CD4-positive, alpha-beta T cell treated with Interleukin-6 for 4 hours (primary cell): Measurements from ENCODE around the gene SORCS2.

Source experiments
- DNase-seq: peaks from one replicate; pipeline ENCODE4 v3.0.0-alpha.2; 2020; ENCODE audit warnings: mixed read lengths

Gene SORCS2

GRCh38 chr4:7192252-7193029 lies at the start of gene SORCS2:
Gene SORCS2 (plus strand): TSS chr4:7192538.
- DNase-seq: peak; percentile 40

- DNase-seq: no peak
Measured at GRCh38 chr4:7144374-7145290, 47.7 kb upstream of the SORCS2 start.

DNA sequence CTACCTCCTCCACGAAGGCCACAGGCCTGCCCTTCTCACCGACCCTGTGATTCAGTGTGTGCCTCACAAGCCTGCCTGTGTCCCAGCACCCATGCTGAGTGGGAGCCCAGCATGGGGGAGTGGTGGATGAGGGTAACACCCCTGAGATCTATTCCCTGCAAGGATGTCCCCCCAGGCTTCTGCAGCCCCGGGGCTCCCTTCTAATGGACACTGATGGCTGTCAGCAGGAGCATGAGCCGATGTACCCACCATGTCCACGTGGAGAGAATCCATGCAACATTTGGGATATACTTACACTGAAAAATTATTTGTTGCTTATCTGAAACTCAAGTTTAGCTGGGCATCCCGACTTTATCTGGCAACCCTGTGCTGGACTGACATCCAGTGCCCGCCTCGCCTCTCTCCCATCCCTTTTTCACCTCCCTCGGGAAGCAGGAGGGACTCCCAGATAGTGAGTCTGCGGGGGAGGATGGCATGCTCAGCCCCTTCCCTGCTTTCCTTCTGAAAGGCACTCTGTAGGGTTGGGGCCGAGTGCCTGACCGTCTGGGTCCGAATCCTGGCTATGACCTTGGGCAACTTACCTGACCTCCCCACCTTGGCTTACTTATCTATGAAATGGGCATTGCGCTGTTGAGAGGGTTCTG lies 46.9 kb upstream of the SORCS2 start:
- no peak for DNase-seq

- DNase-seq: no peak
Measured at GRCh38 chr4:7146059-7146785, 46.1 kb upstream of the SORCS2 start.

- no peak for DNase-seq
Measured at GRCh38 chr4:7146786-7147115, 45.6 kb upstream of the SORCS2 start.

DNA sequence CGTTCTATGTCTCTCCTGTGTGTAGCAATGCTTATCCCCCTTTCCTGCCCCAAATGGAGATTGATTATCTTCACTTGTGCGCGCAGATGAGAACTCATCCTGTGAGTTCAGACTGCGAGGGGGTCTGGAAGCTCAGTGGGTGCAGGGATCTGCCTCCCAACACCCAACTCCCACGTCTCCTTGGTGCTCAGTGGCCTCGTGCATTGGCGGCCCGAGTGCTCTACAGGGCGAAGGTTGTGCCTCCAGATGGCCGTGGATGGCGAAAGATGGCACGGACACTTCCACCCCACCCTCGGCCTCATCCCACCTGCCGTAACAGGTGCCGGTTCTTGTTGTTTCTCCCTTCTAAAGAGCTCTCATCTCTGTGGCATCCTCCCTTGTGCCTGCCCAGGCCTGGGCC lies 45.1 kb upstream of the SORCS2 start:
- no peak for DNase-seq

GRCh38 chr4:7147661-7148310 lies 44.6 kb upstream of the SORCS2 start:
- DNase-seq: no peak

DNA sequence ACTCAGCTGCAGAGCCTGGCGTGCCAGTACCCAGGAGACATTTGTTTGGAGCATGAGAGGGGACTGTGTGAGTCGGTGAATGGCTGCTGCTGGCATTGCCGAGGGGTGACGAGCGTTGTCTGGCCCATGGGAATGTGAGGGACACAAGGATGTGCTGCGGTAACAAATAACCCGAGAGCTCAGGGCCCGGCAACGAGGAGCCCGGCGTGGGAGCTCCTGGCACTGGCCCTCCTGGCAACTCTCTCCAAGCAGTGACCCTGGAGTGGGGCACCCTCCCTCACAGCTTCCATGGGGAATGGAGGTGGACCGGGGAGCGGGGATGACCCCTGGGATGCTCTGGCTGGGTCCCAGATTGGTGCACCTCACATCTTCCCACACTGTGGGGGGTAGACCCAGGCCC lies 44.0 kb upstream of the SORCS2 start:
- DNase-seq: no peak

- DNase-seq: no peak
Measured at GRCh38 chr4:7150036-7150635, 42.2 kb upstream of the SORCS2 start.

DNA sequence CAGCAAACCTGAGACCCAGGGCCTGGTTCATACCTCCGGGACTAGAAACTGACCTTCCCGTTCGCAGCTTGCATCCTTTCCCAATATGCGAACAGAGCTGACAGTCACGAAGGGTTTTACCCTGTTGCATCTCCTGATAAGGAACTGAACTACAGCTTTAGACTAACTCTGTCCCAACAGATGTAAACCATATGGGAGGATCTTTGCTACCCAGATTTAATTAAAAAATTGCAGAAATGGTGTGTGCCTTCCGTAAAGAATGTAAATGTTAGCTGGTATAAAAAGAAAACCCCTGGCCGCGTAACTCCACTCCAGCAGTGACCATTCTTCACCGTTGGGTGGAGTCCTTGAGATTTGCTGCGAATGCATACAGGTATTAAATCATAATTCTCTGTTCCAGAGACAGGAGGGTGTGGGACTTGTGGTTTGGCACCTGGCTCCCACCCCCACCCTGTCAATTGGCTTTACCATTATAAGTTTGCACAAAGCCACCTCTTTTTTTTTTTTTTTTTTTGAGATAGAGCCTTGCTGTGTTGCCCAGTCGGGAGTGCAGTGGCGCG lies 40.6 kb upstream of the SORCS2 start:
- no peak for DNase-seq

DNA sequence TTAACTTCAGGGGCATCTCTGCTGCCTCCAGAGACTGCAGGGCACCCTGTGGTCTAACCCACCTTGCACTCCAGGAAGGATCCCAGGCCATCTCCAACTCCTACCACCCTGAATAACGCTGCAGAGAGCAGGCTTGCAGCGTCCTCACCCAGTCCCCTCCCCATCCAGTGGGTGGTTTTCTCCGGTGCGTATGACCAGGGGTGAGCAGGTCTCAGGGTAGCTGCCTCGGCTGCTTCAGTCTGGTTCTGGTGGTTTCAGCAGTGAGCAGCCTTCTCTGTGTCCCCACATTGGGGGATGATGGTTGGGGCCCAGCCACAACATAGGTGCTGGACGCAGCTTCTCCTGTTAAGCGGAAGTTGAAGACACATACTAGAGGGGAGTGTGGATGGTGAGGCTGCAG lies 38.6 kb upstream of the SORCS2 start:
- no peak for DNase-seq

- no peak for DNase-seq
Measured at GRCh38 chr4:7154351-7154981, 37.9 kb upstream of the SORCS2 start.

- DNase-seq: no peak
Measured at GRCh38 chr4:7155590-7156071, 36.7 kb upstream of the SORCS2 start.

DNA sequence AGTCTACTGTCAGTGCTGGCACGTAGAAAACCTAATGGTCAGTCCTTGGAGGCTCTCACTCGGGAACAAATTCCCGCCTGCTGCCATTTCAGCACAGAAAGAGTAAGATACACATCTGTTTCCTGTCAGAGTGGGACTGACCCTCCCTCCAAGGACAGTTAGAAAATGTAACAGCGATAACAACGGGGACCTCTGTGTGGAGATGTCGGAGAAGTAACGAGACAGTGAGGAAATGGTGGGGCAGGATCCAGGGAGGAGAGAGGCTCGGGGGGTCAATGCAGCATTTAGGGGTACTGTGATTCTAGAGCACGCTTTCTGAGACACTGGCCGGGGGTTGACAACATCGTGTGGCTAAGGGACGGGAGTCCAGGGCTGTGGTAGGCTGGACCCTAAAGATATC lies 36.0 kb upstream of the SORCS2 start:
- DNase-seq: no peak

DNA sequence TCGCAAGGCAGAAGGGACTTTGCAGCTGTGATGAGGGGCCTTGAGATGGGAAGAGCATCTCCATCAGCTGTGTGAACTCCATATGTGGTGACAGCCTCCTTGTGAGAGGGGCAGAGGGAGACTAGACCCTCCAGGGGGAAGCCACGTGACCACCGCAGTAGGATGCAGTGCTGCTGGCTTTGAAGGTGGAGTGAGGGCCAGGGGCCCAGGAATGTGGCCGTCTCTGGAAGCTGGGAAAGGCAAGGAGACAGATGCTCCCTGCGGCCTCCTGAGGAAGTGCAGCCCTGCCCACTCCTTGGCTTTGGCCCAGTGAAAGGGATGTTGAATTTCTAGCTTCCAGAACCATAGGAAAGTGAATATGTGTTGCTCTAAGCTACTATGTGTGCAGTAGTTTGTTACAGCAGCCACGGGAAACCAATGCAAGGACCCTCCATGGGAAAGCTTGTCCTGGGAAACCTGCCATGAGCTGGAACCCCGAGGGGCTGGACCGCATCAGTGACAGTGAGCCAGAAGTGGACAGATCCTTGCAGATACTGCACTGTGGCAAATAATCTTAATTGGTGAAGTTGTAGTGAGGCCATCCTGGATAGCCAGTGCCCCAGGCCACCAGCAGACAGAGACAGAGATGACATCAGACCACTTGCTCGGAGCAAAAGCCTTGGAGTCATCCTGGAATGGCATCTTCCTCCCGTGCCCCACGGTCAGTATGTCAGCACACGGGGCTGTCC lies 35.4 kb upstream of the SORCS2 start:
- no peak for DNase-seq

GRCh38 chr4:7157666-7158065 lies 34.7 kb upstream of the SORCS2 start:
- DNase-seq: no peak

- DNase-seq: no peak
Measured at GRCh38 chr4:7158081-7158750, 34.1 kb upstream of the SORCS2 start.

GRCh38 chr4:7158991-7159390 lies 33.3 kb upstream of the SORCS2 start:
- no peak for DNase-seq

DNA sequence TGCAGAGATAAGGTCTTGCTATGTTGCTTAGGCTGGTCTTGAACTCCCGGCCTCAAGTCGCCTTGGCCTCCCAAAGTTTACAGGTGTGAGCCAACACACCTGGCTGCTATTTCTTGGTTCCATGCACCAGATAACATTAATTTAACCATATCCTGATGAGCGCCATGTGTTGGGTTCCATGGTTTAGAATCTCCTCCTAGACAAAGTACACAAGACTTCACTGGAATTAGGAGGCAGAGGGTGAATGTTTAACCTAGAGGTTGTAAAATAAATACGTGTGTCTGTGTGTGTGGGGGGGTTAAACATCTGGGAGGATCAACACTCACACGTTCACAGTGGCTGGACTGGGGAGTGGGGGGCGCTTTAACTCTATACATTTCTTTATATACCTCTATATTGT lies 32.4 kb upstream of the SORCS2 start:
- DNase-seq: no peak

- no peak for DNase-seq
Measured at GRCh38 chr4:7160439-7160838, 31.9 kb upstream of the SORCS2 start.
